Prostate gland (tissue), 2 donors: Measurements from ENCODE around the gene CEACAM16. TPM values are rescaled to one million over a fixed set of nuclear protein-coding genes. Genes with fewer than 3 reads are reported as not detected.

Experiments used
- DNase-seq: peaks from one replicate; pipeline ENCODE4 v3.0.0-alpha.2; 2019; ENCODE audit warnings: low spot score
- H3K27ac ChIP-seq, 2 donors: fragments of 200-600 bp; sonication (generic); 2 replicates each; pipeline ENCODE4 v1.5.1; 2017 to 2019
- H3K27me3 ChIP-seq: fragments of 200-600 bp; sonication (generic); replicated peaks from 2 replicates; pipeline ENCODE4 v1.5.1; 2019; ENCODE audit not compliant: insufficient read depth
- H3K36me3 ChIP-seq, 2 donors: fragments of 200-600 bp; sonication (generic); 1 replicate in 1 of 2; 2 replicates in 1 of 2; pipeline versions ENCODE4 v1.5.1 to v1.8.1; 2017 to 2019
- H3K4me1 ChIP-seq: fragments of 200-600 bp; sonication (generic); replicated peaks from 2 replicates; pipeline ENCODE4 v1.5.1; 2019
- H3K4me3 ChIP-seq, 2 donors: fragments of 200-600 bp; sonication (generic); 2 replicates each; pipeline ENCODE4 v1.5.1; 2017 to 2019
- H3K9me3 ChIP-seq: fragments of 200-600 bp; sonication (generic); 2 replicates; pipeline ENCODE4 v1.5.1; 2017
- CTCF ChIP-seq, 4 experiments: fragments of 200-600 bp in 2 of 4; fragments of 450-650 bp in 2 of 4; sonication (generic) in 2 of 4; IDR thresholded peaks; 1 replicate in 3 of 4; 2 replicates in 1 of 4; pipeline ENCODE4 v1.5.1; 2016 to 2019; ENCODE audit warnings: antibody characterized with exemption in 4 of 4, mild to moderate bottlenecking in 2 of 4, moderate library complexity in 2 of 4
- POLR2A ChIP-seq: fragments of 450-650 bp; IDR thresholded peaks from one replicate; pipeline ENCODE4 v1.6.1; 2016; ENCODE audit warnings: antibody characterized with exemption, mild to moderate bottlenecking
- POLR2AphosphoS5 ChIP-seq: sonication (generic); formaldehyde crosslinking; IDR thresholded peaks from one replicate; pipeline ENCODE4 v1.6.1; 2017; ENCODE audit warnings: antibody characterized with exemption
- WGBS: methylation state at CpG from one replicate; pipeline ENCODE4 v1.1.5; 2018; 5-methylcytosine and 5-hydroxymethylcytosine counted together
- intact Hi-C: fragments of 100-400 bp; cut with DNase I; formaldehyde crosslinking; loops from one replicate; pipeline ENCODE4 v1.14.2; 2022
- microRNA counts, 2 donors: library from miRNA; unstranded; fragments of <30 nt; microRNA quantifications; one replicate each; lab custom pipeline; 2016 to 2017
- microRNA-seq: library from miRNA; unstranded; fragments of <30 nt; microRNA quantifications from one replicate; pipeline ENCODE4, GENCODE V29; 2016
- small RNA-seq, 2 donors: library from RNA; depleted of rRNA; stranded (forward); fragments of <200 nt; gene quantifications; one replicate each; pipeline ENCODE3, GENCODE V24; 2016
- total RNA-seq, 2 donors: library from RNA; depleted of rRNA; stranded (reverse); fragments of >200 nt; gene quantifications; one replicate each; pipeline ENCODE4 v1.1.0, GENCODE V29; 2016

Gene CEACAM16
- total RNA-seq, 2 donors from 2014 or later: not detected

GRCh38 chr19:44757735-44758505 is 59.0 kb downstream of the CEACAM16 start:
- Histone ChIP-seq H3K36me3 (peaks cover 0 to 3% of the 10 kb centered on the region in 2 donors), H3K4me3 (peak overlapping the region; percentile 23 to 25), H3K4me1 (peaks cover 31% of the 10 kb centered on the region), H3K27ac (peak overlapping the region; percentile 46 to 96), H3K9me3 (no peaks in the 10 kb centered on the region), H3K27me3 (no peaks in the 10 kb centered on the region)
- TF ChIP-seq POLR2A: no peak
- peak in 3 of 4 experiments; percentile 23 to 41 (median 36) for TF ChIP-seq CTCF (IDR thresholded peaks at IDR 0.05)
- TF ChIP-seq POLR2AphosphoS5: no peak
- intact Hi-C loops: loop anchor here (1.0 kb wide), 1 partner anchor 34 kb away; no protein-coding TSS in a partner anchor
- 26% methylated on average over 68 of the region's 68 CpGs for WGBS
- no peak for DNase-seq

GRCh38 chr19:44758596-44758995 is 59.6 kb downstream of the CEACAM16 start:
- Histone ChIP-seq H3K9me3 (no peaks in the 10 kb centered on the region), H3K36me3 (peaks cover 0 to 3% of the 10 kb centered on the region in 2 donors), H3K27ac (peak overlapping the region; percentile 46 to 96), H3K4me3 (no peak overlapping the region), H3K27me3 (no peaks in the 10 kb centered on the region), H3K4me1 (peaks cover 29% of the 10 kb centered on the region)
- 65% methylated on average over 9 of the region's 9 CpGs for WGBS
- no peak for TF ChIP-seq POLR2AphosphoS5
- no peak for TF ChIP-seq POLR2A
- TF ChIP-seq CTCF (IDR thresholded peaks at IDR 0.05): no peak
- intact Hi-C loops: loop anchor here (1.0 kb wide), 1 partner anchor 34 kb away; no protein-coding TSS in a partner anchor
- no peak for DNase-seq

GRCh38 chr19:44759083-44759804 is 60.3 kb downstream of the CEACAM16 start:
- WGBS: 77% methylated on average over 10 of the region's 10 CpGs
- Histone ChIP-seq H3K27me3 (no peaks in the 10 kb centered on the region), H3K4me1 (peaks cover 29% of the 10 kb centered on the region), H3K36me3 (peaks cover 0 to 3% of the 10 kb centered on the region in 2 donors), H3K27ac (peak overlapping the region in 1 of 2 donors; percentile 96), H3K4me3 (no peak overlapping the region), H3K9me3 (no peaks in the 10 kb centered on the region)
- no peak for TF ChIP-seq POLR2AphosphoS5
- TF ChIP-seq POLR2A: no peak
- TF ChIP-seq CTCF (IDR thresholded peaks at IDR 0.05): no peak
- DNase-seq: no peak
- intact Hi-C loops: no loop called here

MicroRNAs encoded within 50 kb of the gene (microRNA counts, 767-probe panel; counts per million panel counts)
- microRNA hsa-miR-4531 (lab: Ali Mortazavi, UCI): 2,950 to 3,392 counts per million in 2 donors

Small RNA genes lying within 50 kb of the gene (microRNA-seq; reads per million reads assigned to microRNA genes)
- not detected for gene MIR4531
- not detected for gene MIR8085

Small RNA genes lying within 50 kb of the gene (small RNA-seq; reads per million reads assigned to genes)
- 0 reads per million in 2 donors for gene RF00285

Other genes starting within 250 kb of the CEACAM16 start
- gene ZNF180, start 198.6 kb upstream of the CEACAM16 start, total RNA-seq: 10 to 100 TPM in 1 of 2 donors, 1 to 10 TPM in 1; 8.3 to 18.5 TPM
- gene CEACAM20, start 169.5 kb upstream of the CEACAM16 start, total RNA-seq: 1 to 10 TPM in 1 of 2 donors, not detected in 1; 2.6 TPM
- not detected for gene IGSF23, start 85.6 kb upstream of the CEACAM16 start, total RNA-seq
- gene PVR, start 55.2 kb upstream of the CEACAM16 start, total RNA-seq: 10 to 100 TPM; 30.1 to 35.6 TPM
- 1 to 10 TPM; 3.6 to 8.1 TPM for gene CEACAM19, start 27.7 kb upstream of the CEACAM16 start, total RNA-seq
- 10 to 100 TPM; 22.6 to 44.0 TPM for gene BCL3, start 49.6 kb downstream of the CEACAM16 start, total RNA-seq
- gene CBLC, start 78.7 kb downstream of the CEACAM16 start, total RNA-seq: 10 to 100 TPM; 30.1 to 33.6 TPM
- 100 to 1,000 TPM; 258 to 501 TPM for gene BCAM, start 110.0 kb downstream of the CEACAM16 start, total RNA-seq
- 100 to 1,000 TPM; 223 to 279 TPM for gene NECTIN2, start 147.1 kb downstream of the CEACAM16 start, total RNA-seq
- 10 to 100 TPM; 44.9 to 81.3 TPM for gene TOMM40, start 192.1 kb downstream of the CEACAM16 start, total RNA-seq
- 100 to 1,000 TPM; 206 to 503 TPM for gene APOE, start 206.6 kb downstream of the CEACAM16 start, total RNA-seq
- gene APOC1, start 215.5 kb downstream of the CEACAM16 start, total RNA-seq: 10 to 100 TPM in 1 of 2 donors, 1 to 10 TPM in 1; 7.3 to 80.1 TPM
- not detected for gene APOC4, start 243.1 kb downstream of the CEACAM16 start, total RNA-seq
- gene APOC2, start 246.9 kb downstream of the CEACAM16 start, total RNA-seq: not detected